WERI-Rb-1 (cell line): ENCODE data around the gene IGF1R.

Experiments used
- DNase-seq: peaks from one replicate; pipeline ENCODE4 v3.0.0-alpha.2; 2020
- H3K27ac ChIP-seq: fragments of 250-450 bp; sonication (Bioruptor Pico); 2 replicates; pipeline ENCODE4 v1.5.1; 2020; ENCODE audit warnings: mild to moderate bottlenecking, moderate library complexity
- H3K27me3 ChIP-seq: fragments of 250-450 bp; sonication (Bioruptor Pico); 2 replicates; pipeline ENCODE4 v1.5.1; 2021; ENCODE audit warnings: mild to moderate bottlenecking, low read depth, moderate library complexity; ENCODE audit not compliant: insufficient read depth, severe bottlenecking
- H3K36me3 ChIP-seq: fragments of 250-450 bp; sonication (Bioruptor Pico); 2 replicates; pipeline ENCODE4 v1.5.1; 2020; ENCODE audit warnings: mild to moderate bottlenecking, moderate library complexity
- H3K4me3 ChIP-seq: 2 replicates; pipeline ENCODE4 v1.5.1; 2011; ENCODE audit warnings: low read depth, mild to moderate bottlenecking, control low read depth, low read length
- H3K9me3 ChIP-seq: fragments of 250-450 bp; sonication (Bioruptor Pico); 2 replicates; pipeline ENCODE4 v1.5.1; 2021; ENCODE audit warnings: mild to moderate bottlenecking, moderate library complexity; ENCODE audit not compliant: severe bottlenecking
- TF ChIP-seq, protein P1 (sequence below): IDR thresholded peaks from 2 replicates; pipeline ENCODE4 v1.5.1; 2011; ENCODE audit warnings: low read depth, mild to moderate bottlenecking, control low read depth, inconsistent platforms, low read length

IGF1R gene

DNA sequence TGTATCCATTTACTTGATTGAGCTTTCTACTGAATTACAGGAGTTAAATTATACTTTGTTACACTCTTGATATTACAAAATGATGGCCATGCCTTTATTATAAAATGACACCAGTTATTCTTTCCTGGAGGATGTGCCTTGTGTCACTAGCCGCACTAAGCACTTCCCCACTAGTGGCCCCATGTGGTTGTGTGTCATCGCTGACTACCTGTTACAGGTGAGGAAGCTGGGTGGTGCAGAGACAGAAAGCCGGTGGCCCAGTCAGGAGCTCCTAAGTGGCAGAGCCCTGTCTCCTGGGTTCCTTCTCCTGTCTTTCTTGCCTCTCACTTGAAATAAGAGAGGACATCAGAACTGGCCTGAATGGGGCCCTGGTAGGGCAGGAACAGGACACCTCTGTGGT is 96.8 kb downstream of the IGF1R start:
- Histone ChIP-seq H3K9me3 (no peaks in the 10 kb centered on the region), H3K36me3 (no peaks in the 10 kb centered on the region), H3K27ac (peak overlapping the region; percentile 80), H3K27me3 (no peaks in the 10 kb centered on the region), H3K4me3 (no peak overlapping the region)
- DNase-seq: no peak
- TF ChIP-seq, protein P1, sequence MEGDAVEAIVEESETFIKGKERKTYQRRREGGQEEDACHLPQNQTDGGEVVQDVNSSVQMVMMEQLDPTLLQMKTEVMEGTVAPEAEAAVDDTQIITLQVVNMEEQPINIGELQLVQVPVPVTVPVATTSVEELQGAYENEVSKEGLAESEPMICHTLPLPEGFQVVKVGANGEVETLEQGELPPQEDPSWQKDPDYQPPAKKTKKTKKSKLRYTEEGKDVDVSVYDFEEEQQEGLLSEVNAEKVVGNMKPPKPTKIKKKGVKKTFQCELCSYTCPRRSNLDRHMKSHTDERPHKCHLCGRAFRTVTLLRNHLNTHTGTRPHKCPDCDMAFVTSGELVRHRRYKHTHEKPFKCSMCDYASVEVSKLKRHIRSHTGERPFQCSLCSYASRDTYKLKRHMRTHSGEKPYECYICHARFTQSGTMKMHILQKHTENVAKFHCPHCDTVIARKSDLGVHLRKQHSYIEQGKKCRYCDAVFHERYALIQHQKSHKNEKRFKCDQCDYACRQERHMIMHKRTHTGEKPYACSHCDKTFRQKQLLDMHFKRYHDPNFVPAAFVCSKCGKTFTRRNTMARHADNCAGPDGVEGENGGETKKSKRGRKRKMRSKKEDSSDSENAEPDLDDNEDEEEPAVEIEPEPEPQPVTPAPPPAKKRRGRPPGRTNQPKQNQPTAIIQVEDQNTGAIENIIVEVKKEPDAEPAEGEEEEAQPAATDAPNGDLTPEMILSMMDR: no peak

DNA sequence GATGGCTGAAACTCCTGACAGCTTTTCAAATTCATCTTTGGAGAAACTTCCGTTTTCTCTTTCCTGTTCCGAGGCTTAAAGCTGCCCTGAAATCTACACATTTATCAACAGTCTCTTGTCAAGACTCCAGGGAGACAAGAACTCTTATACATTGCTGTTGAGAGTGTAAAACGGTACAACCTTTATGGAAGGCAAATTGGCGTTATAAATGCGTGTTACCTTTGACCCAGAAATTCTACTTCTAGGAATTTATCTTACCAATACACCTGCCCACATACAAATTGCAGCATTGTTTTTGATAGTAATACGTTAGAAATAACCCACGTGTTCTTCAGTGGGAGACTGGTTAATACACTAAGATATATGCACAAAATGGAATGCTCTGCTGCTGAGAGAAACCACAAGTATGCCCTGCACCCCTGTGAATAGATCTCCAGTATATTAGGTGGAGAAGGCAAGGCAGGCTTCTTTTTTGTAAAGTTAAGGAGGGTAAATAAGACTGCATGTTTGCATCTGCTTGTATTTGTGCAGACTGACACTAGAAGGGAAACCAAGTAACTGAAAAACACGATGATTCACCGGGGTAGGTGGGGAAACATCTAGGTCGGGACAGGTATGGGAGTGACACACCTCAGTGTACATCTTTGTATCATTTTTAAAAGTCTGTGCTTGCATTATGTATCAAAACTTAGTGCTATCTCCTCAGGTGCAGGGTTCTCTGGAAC is 97.5 kb downstream of the IGF1R start:
- Histone ChIP-seq H3K36me3 (no peaks in the 10 kb centered on the region), H3K27ac (peak overlapping the region; percentile 80), H3K9me3 (no peaks in the 10 kb centered on the region), H3K4me3 (no peak overlapping the region), H3K27me3 (no peaks in the 10 kb centered on the region)
- TF ChIP-seq, protein P1: no peak
- DNase-seq: no peak

DNA sequence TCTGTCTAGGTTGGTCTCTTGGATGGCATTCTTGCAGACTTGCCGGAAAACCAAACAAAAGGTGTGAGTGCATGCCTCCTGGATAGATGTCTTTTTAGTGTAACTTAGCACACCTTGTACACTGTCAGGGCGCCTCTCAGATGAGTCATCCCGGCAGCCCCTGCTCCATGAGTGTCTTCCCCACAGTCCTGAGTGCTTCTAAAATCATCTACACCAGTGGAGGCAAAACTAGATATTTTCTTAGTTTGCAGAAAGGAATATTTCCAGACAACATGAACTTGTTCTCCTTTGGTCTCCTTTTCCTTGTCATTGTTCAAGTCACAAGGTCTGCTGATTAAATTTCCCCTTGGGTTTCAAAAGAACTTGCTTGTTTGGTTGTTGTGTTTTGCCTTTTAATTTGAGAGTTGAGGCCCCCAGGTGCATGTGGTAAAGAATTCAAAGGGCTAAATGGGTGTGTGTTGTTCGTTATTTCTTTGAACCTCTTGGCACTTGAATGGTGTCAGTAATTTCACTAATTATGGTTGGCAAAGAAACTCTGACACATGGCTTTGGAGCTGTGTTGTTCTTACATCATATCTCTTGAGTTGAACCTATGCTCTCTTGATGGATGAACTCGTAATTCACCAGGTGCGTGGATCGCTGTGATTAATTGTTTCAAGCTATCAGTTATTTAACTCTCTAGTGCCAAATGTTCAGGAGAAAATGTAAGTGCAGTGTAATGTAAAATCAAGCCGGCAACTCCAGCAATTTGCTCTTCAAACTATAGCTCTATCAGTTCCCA is 98.2 kb downstream of the IGF1R start:
- DNase-seq: no peak
- H3K4me3 ChIP-seq: no peak overlapping the region
- no peaks in the 10 kb centered on the region for H3K36me3 ChIP-seq
- no peaks in the 10 kb centered on the region for H3K27me3 ChIP-seq
- H3K27ac ChIP-seq: no peak overlapping the region
- no peaks in the 10 kb centered on the region for H3K9me3 ChIP-seq
- TF ChIP-seq, protein P1: no peak

DNA sequence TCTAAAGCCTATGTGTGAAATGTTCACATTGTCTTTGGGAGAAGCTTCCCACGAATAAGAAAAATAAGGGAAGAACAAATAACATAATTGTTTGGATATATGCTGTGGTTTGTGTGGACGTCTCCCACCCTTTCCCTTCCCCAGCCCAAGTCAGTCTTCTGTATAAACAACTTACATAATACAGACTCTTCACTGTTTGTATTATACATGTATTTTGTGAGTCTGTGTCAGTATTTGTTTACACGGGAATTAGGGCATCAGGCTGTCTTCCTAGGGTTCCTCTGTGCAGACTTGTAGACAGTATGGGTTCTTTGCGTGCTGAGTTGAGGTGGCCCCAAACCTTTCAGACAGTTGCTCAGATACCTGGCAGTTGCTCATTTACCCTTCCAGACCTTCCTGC is 103.4 kb downstream of the IGF1R start:
- DNase-seq: no peak
- no peaks in the 10 kb centered on the region for H3K27me3 ChIP-seq
- H3K27ac ChIP-seq: no peak overlapping the region
- H3K9me3 ChIP-seq: no peaks in the 10 kb centered on the region
- H3K4me3 ChIP-seq: no peak overlapping the region
- no peaks in the 10 kb centered on the region for H3K36me3 ChIP-seq
- TF ChIP-seq, protein P1: no peak

DNA sequence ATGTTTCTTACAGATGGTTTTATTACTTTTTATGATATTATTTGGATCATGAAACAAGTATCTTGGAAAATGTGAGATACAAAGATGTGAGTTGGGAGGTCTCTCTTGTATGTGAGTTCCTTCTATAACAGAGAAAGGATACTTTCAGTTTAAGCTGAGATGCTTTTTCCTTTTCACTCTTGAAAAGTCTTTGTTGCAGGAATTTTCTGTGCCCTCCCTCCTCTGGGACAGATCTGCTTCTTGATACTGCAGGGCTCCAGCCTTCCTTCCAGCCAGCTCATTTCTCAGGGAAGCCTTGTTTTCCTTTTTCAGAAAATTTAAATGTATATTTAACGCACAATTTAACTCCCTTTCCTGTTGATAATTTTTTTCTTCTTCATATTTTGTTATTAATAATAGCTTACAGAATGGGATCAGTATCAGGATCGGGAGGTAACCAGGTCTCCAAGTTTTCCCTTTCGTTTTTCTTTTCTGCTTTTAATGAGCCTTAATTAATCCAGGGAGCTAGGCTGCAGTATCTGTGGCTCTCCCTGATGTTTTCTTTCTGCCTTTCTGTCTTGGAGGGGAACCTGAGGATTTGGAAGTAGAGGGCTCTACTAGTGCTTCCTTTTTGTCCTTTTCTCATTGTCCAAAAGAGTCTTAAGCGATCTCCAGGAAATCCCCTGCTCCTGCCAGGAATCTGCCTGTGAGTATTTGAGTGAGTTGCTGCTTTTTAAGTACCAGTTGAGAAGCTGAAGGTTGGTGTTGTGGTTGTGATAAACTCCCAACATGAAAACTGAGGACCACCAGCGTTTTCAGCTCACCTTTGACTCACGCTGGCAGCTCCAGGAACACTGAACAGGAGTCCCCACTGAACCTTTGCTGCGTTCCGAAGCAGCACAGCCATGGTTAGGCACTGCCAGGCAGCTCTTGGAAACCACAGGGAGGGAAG is 105.7 kb downstream of the IGF1R start:
- no peaks in the 10 kb centered on the region for H3K27me3 ChIP-seq
- H3K27ac ChIP-seq: no peak overlapping the region
- no peaks in the 10 kb centered on the region for H3K9me3 ChIP-seq
- no peak overlapping the region for H3K4me3 ChIP-seq
- no peaks in the 10 kb centered on the region for H3K36me3 ChIP-seq
- TF ChIP-seq, protein P1: no peak
- no peak for DNase-seq
